ENCODE results near the gene CTNNA3. TPM values are rescaled to one million over a fixed set of nuclear protein-coding genes. Genes with fewer than 3 reads are reported as not detected.

Gene CTNNA3
- total RNA-seq, 4 donors from 2014 or later = 14.3 to 49.5 (median 24.2) TPM

- H3K9me3 ChIP-seq = no peaks in the 10 kb centered on the region
- H3K27ac ChIP-seq = no peak overlapping the region
- no peak for DNase-seq
- H3K36me3 ChIP-seq = no peaks in the 10 kb centered on the region
- ATAC-seq = no peak
- peaks cover 5 to 15% of the 10 kb centered on the region in 2 donors for H3K4me1 ChIP-seq
- no peak overlapping the region for H3K4me3 ChIP-seq
- in situ Hi-C loops (cut with MboI; ENCODE audit: low sequenced_read_pairs in 4 of 4) = no loop called here
- no peak for TF ChIP-seq POLR2A (IDR thresholded peaks at IDR 0.05)
- no peak for TF ChIP-seq CTCF (IDR thresholded peaks at IDR 0.05 in 4 of 5, conservative IDR thresholded peaks at IDR 0.05 in 1 of 5)
- intact Hi-C loops (cut with DNase I; ENCODE audit: low total_unique reads) = no loop called here
- peaks cover 0 to 6% (median 2%) of the 10 kb centered on the region in 3 donors for H3K27me3 ChIP-seq
Observed at GRCh38 chr10:66924674-66925345, 771.2 kb downstream of the CTNNA3 start.

- TF ChIP-seq POLR2A (IDR thresholded peaks at IDR 0.05) = no peak
- TF ChIP-seq CTCF (IDR thresholded peaks at IDR 0.05 in 4 of 5, conservative IDR thresholded peaks at IDR 0.05 in 1 of 5) = no peak
- H3K27me3 ChIP-seq = no peaks in the 10 kb centered on the region
- H3K9me3 ChIP-seq = no peaks in the 10 kb centered on the region
- no peak overlapping the region for H3K4me3 ChIP-seq
- no peak for ATAC-seq
- DNase-seq = no peak
- H3K36me3 ChIP-seq = no peaks in the 10 kb centered on the region
- no peaks in the 10 kb centered on the region for H3K4me1 ChIP-seq
- H3K27ac ChIP-seq = no peak overlapping the region
- intact Hi-C loops (cut with DNase I; ENCODE audit: low total_unique reads) = no loop called here
- in situ Hi-C loops (cut with MboI; ENCODE audit: low sequenced_read_pairs in 4 of 4) = no loop called here
Observed at GRCh38 chr10:66919248-66919647, 776.7 kb downstream of the CTNNA3 start.

GRCh38 chr10:66917104-66917503, 778.9 kb downstream of the CTNNA3 start:
- in situ Hi-C loops (cut with MboI; ENCODE audit: low sequenced_read_pairs in 4 of 4) = no loop called here
- Histone ChIP-seq H3K4me3 (no peak overlapping the region), H3K4me1 (no peaks in the 10 kb centered on the region), H3K27ac (no peak overlapping the region), H3K27me3 (no peaks in the 10 kb centered on the region), H3K36me3 (no peaks in the 10 kb centered on the region), H3K9me3 (no peaks in the 10 kb centered on the region)
- TF ChIP-seq POLR2A (IDR thresholded peaks at IDR 0.05) = no peak
- no peak for TF ChIP-seq CTCF (IDR thresholded peaks at IDR 0.05 in 4 of 5, conservative IDR thresholded peaks at IDR 0.05 in 1 of 5)
- intact Hi-C loops (cut with DNase I; ENCODE audit: low total_unique reads) = no loop called here
- DNase-seq = no peak
- ATAC-seq = no peak

- Histone ChIP-seq H3K4me3 (no peak overlapping the region), H3K9me3 (no peaks in the 10 kb centered on the region), H3K27me3 (no peaks in the 10 kb centered on the region), H3K4me1 (no peaks in the 10 kb centered on the region), H3K36me3 (no peaks in the 10 kb centered on the region), H3K27ac (no peak overlapping the region)
- ATAC-seq (no peak), DNase-seq (no peak)
- intact Hi-C loops (cut with DNase I; ENCODE audit: low total_unique reads) = no loop called here
- TF ChIP-seq POLR2A (IDR thresholded peaks at IDR 0.05) (no peak), CTCF (IDR thresholded peaks at IDR 0.05 in 4 of 5, conservative IDR thresholded peaks at IDR 0.05 in 1 of 5) (no peak)
- in situ Hi-C loops (cut with MboI; ENCODE audit: low sequenced_read_pairs in 4 of 4) = no loop called here
Observed at GRCh38 chr10:66916030-66916429, 780.0 kb downstream of the CTNNA3 start.

GRCh38 chr10:66910671-66911070, 785.3 kb downstream of the CTNNA3 start:
- DNase-seq = no peak

More at GRCh38 chr10:66910671-66911070, 785.3 kb downstream of the CTNNA3 start:
- TF ChIP-seq CTCF (IDR thresholded peaks at IDR 0.05 in 4 of 5, conservative IDR thresholded peaks at IDR 0.05 in 1 of 5) = no peak
- TF ChIP-seq POLR2A (IDR thresholded peaks at IDR 0.05) = no peak
- no peak for ATAC-seq
- Histone ChIP-seq H3K9me3 (no peaks in the 10 kb centered on the region), H3K36me3 (no peaks in the 10 kb centered on the region), H3K4me3 (no peak overlapping the region), H3K27me3 (no peaks in the 10 kb centered on the region), H3K27ac (no peak overlapping the region), H3K4me1 (no peaks in the 10 kb centered on the region)
- in situ Hi-C loops (cut with MboI; ENCODE audit: low sequenced_read_pairs in 4 of 4) (no loop called here), intact Hi-C loops (cut with DNase I; ENCODE audit: low total_unique reads) (no loop called here)
